HCEC 1CT (cell line): ENCODE measurements around the gene SEPHS2.

Experiments used
- DNase-seq: peaks from one replicate; pipeline ENCODE4 v3.0.0-alpha.2; 2017

The SEPHS2 gene

GRCh38 chr16:30429418-30429677 is 16.3 kb downstream of the SEPHS2 start:
- no peak for DNase-seq

GRCh38 chr16:30428055-30428454 is 17.6 kb downstream of the SEPHS2 start:
- no peak for DNase-seq

- DNase-seq: no peak
Measured at GRCh38 chr16:30421010-30421409, 24.7 kb downstream of the SEPHS2 start.

- no peak for DNase-seq
Measured at GRCh38 chr16:30418350-30419181, 27.1 kb downstream of the SEPHS2 start.

- peak; percentile 51 for DNase-seq
Measured at GRCh38 chr16:30417529-30418349, 27.9 kb downstream of the SEPHS2 start.

- DNase-seq: no peak
Measured at GRCh38 chr16:30416624-30417528, 28.8 kb downstream of the SEPHS2 start.

- no peak for DNase-seq
Measured at GRCh38 chr16:30416047-30416603, 29.5 kb downstream of the SEPHS2 start.

GRCh38 chr16:30414159-30414558 is 31.5 kb downstream of the SEPHS2 start:
- no peak for DNase-seq

GRCh38 chr16:30413112-30413806 is 32.4 kb downstream of the SEPHS2 start:
- DNase-seq: no peak

GRCh38 chr16:30409125-30410060 is 36.3 kb downstream of the SEPHS2 start:
- DNase-seq: peak; percentile 77

- DNase-seq: no peak
Measured at GRCh38 chr16:30407804-30408534, 37.7 kb downstream of the SEPHS2 start.

GRCh38 chr16:30407102-30407803 is 38.4 kb downstream of the SEPHS2 start, which contains the start of gene ZNF771:
TSS of gene ZNF771 (plus strand) at chr16:30407606. CDS start at chr16:30408054, 448 bp downstream.
- peak; percentile 81 for DNase-seq

GRCh38 chr16:30406795-30407101 is 38.9 kb downstream of the SEPHS2 start:
- no peak for DNase-seq

GRCh38 chr16:30401768-30402425 is 43.8 kb downstream of the SEPHS2 start:
- no peak for DNase-seq

- DNase-seq: no peak
Measured at GRCh38 chr16:30399435-30400186, 46.1 kb downstream of the SEPHS2 start.

- no peak for DNase-seq
Measured at GRCh38 chr16:30398661-30399434, 46.8 kb downstream of the SEPHS2 start.
